GM18873 (cell line): Measurements from ENCODE around the gene PCSK4.
A peak's percentile ranks its signal among the peaks of the same experiment; 100 is the strongest.
"Not testable (repeated sequence)": the region's sequence is repeated elsewhere in the genome, so short reads cannot be mapped to it uniquely, and the experiment has no call there.

Source experiments
- ATAC-seq: cut with Tn5 transposase; IDR thresholded peaks from one replicate; pipeline ENCODE4 v1.9.1; 2021; ENCODE audit warnings: mild to moderate bottlenecking, moderate library complexity, moderate number of reproducible peaks; ENCODE audit not compliant: unreplicated experiment, low FRiP score

PCSK4 gene

DNA sequence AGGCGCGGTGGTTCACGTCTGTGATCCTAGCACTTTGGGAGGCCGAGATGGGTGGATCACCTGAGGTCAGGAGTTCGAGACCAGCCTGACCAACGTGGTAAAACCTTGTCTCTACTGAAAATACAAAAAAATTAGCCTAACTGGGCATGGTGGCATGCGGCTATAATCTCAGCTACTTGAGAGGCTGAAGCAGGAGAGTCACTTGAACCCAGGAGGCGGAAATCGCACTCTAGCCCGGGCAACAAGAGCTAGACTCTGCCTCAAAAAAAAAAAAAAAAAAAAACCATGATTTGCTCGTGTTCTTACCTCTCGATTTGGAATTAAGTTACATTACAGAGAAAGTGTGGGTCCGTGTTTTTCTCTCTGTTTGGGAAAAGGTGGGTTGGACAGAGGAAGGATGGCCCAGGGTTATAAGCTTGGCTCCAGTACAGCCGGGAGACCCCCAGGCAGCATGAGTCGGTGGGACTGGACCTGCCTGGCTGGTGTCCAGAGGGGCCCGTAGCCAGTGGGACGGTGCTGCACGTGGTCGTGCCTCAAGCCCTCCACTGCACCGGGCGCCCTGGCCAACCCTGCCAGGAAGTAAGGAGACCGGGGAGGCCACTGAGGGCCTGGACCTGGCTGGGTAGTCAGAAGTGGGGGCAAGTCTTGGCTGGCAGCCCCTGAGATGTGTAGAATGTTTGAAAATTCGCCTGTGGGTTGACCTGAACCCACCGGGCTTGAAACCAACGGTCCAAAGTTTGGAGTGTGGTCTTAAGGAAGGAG lies 48.3 kb downstream of the PCSK4 start:
- ATAC-seq = no peak

DNA sequence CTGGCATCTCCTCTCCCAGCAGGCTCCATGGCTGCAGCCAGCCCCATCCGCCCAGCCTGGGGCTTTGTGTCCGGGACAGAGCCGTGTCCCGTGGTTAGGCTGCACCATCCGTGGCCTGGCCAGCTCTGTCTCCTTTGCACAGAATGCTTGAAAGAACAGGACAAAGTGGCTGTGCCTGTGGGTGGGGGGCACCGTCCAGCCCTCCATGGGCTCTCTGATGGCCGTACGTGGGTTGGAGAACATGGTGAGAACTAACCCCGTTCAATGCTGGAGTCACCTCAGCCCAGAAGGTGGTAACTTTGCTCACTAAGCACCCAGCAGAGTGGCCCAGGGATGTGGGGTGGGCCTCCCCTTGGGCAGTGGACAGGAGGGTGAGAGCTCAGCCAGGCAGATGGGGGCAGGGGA lies 49.1 kb downstream of the PCSK4 start:
- ATAC-seq = no peak

DNA sequence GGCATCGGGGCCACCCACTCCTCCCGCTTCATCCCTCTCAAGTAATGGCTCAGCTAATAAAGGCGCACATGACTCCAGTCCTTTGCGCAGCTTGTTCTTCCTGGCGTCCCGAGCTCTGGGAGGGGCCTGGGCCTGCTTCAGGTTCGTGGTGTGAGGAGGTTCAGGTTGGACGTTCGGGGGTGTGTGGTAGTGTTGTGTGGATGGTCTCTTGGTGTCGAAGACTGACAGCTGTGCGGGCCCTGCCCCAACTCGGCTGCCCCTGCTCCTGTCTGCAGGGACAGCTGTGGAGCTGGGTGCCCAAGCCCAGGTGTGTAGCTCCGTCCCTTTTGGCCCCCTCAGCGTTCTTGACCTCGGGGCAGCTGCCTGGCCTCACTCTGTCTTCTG lies 49.7 kb downstream of the PCSK4 start:
- ATAC-seq = no peak

DNA sequence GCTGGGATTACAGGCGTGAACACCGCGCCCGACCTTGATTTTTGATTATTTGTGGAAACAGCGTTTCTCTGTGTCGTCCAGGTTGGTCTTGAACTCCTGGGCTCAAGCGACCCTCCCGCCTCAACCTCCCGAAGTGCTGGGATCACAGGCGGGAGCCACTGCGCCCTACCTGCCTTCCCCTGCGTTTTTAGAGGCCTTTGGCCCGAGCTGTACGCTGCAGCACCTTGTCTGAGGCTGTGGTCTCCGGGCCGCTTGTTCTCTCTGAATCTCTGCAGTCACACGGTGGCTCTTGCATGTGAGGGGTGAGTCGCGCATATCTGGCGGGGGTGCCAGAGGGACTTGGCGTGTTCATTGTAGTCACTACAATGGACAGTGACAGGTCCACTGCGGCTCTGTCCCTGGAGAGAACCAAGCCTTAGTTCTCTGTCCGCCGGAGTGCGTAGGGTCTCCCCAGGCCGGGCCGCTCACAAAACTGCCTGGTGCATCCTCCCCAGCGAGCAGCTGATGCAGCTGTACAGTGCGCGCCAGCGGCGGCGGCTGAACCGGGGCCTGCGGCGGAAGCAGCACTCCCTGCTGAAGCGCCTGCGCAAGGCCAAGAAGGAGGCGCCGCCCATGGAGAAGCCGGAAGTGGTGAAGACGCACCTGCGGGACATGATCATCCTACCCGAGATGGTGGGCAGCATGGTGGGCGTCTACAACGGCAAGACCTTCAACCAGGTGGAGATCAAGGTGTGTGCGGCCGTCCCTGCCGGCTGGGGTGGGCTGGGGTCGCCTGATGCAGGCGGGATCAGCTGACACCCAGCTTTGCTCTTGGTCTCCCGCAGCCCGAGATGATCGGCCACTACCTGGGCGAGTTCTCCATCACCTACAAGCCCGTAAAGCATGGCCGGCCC lies 50.4 kb downstream of the PCSK4 start:
- ATAC-seq = not testable (repeated sequence)

DNA sequence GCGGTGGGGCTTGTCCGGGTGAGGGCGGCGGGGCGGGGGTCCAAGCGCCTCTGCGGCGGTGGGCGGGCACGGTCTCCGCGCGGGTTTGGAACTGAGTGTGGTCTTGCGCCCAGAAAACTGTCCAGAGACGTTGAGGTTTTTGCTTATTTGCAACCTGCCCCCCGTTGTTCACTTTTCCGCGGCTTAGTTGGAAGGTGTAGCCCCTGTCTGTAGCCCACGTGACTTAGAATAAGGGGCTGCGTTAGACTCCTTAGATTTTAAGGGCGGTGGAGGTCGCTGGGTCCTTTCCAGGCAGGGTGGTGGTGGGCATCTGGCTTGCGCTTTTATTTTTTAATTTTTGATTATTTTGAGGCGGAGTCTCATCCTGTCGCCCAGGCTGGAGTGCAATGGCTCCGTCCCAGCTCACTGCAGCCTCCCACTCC lies 51.2 kb downstream of the PCSK4 start:
- no peak for ATAC-seq

DNA sequence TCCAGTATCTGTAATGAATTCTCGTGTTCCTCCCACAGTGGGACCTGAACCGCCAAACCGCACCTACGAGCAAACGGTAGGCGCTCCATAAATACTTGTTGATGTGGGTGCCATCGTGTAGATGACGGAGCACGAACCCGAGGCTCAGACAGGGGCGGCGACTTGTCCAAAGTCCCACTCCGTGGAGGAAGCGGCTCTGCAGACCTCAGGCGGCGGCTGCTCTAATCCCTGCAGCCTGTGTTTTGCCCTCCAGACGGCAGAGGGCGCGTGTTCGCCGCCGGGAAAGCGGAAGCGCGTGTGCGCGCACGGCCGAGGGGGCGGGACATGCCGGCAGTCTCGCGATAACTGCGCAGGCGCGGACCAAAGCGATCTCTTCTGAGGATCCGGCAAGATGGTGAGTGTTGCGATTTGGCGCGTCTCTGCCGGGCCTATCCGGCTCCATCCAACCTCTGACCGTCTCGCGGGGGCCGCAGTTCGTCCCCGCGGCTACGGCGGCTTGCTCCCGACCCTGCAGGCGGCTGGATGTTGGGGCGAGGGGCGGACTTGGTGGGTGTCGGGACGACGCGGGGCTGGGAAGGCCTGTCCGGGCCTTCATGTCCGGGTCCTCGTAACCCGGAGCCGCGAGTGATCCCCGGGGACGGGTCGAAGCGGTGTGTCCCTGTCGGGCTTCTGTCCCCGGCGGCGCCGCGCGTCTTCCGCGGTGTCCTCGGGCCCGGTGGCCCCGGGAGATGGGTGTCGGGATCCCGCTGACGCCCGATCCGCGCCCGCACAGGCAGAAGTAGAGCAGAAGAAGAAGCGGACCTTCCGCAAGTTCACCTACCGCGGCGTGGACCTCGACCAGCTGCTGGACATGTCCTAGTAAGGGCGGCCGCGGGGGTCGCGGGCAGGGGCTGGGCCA lies 51.9 kb downstream of the PCSK4 start, which contains the start of gene RPS15:
Gene RPS15, plus strand, starts transcription at position 362 of the 898 bp plus-strand sequence. Its CDS starts 30 bp downstream, at position 392.
- peak; percentile 65 for ATAC-seq

DNA sequence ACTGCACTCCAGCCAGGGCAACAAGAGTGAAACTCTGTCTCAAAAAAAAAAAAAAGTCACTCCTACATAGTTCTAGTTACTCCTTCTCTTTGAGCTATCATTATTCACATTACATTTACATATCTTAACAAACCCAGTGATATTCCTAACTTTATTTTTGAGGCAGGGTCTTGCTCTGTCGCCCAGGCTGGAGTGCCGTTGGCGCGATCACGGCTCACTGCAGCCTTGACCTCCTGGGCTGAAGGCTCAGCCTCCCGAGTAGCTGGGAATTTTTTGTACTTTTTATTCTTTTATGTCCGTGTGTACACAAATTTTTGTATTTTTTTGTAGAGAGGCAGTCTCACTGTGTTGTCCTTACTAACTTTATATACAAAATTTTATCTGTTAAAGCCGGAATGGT lies 52.5 kb downstream of the PCSK4 start:
- no peak for ATAC-seq

DNA sequence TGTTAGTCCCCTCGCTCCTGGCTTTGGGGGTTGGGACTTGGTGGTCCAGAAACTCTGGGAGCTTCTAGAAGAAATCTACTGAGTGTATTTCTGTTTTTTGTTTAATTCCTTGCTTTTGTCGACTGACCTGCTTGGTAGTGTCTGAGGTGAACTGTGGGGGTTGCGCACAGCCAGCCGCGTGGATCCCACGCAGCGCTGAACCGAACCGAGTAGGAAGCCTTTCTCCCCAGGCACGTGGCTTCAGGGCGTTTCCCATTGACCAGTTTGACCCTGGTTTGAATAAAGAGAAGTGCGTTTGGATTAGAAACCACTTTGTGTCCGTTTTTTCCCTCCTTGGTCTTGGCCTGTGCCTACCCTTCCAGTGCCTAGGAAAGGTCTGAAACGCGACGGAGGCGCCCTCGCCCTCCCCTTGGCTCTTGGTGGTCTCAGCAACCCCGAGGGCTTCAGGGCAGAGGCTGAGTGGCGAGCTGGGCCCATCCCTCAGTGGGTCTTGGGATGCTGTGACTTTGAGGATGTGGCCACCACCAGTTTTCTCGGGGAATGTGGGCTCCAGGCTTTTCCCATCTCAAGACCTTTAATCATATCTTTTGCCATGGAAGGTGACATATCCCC lies 54.7 kb downstream of the PCSK4 start:
- ATAC-seq = no peak

DNA sequence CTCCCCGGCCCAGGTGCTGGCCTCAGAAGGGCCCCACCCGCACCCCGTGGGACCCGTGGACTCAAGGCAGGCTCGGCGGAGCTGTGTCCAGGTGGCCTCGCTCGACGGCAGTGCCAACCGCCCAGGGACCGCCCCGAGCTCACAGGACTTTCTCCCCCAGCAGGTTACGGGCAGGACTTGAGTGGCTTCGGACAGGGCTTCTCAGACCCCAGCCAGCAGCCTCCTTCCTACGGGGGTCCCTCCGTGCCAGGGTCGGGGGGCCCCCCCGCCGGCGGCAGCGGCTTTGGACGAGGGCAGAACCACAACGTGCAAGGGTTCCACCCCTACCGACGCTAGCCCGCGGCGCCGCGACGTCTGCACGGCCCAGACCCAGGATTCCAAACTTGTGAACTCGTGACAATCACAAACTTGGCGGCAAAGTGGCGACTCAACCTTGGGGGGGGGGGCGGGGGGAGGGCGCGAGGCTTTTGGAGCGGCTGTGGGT lies 55.5 kb downstream of the PCSK4 start:
- no peak for ATAC-seq

DNA sequence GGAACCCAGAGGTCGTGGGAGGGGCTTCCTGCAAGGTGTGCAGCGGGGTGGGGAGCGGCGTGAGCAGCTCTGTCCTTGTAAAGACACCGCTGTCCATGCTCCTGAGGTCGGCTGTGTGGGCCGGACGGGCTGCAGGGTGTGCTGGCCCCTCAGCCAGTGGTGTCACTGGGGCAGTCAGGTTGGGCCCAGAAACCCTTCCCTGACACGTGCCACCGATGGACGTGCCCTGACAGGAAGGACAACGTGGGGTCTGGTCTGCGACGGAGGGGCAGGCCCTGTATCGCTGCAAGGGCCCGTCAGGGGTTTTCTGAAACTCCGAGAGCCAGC lies 56.1 kb downstream of the PCSK4 start:
- ATAC-seq = no peak

DNA sequence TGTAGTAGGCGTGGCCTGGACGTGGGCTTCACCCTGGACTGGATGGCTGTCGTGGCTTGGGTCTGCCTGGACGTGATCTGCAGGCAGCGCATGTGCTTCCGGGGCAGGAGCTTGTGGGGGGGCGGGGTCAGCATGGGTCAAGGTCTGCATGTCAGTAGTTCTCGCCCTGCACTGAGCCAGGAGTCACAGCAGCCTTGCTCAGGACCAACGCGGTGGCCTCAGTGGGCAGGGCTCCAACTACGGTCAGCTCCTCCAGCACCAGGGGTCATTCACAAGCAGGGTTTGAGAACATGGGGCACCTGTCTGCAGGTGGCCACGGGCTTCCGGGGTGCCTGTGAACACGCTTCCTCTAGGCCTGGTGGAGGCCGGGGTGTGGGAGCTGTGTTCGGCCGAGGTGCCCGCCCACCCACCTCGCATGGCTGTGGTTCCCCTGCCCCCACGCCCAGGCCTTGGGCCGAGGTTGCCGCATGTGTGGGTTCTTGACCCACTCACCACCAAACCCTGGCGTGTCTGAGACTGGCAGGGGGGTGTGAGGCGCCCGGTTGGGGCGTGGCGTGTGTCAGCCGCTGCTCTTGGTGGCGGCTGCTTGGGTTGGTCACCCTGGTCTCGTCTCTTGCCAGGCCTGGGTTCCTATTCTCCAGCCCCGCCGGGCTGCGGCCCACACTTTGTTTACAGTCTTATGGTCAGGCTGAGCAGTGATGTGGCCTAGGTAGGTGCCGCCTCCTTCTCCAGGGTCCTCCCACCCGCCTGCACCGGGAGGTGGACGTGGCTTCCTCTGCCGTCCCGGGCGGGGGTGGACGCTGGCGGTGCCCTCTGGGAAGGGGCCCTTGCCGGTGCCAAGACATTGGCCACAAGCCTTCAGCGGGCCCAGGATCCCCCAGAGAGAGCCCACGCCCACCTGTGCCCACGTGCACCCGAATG lies 56.8 kb downstream of the PCSK4 start:
- ATAC-seq = no peak

DNA sequence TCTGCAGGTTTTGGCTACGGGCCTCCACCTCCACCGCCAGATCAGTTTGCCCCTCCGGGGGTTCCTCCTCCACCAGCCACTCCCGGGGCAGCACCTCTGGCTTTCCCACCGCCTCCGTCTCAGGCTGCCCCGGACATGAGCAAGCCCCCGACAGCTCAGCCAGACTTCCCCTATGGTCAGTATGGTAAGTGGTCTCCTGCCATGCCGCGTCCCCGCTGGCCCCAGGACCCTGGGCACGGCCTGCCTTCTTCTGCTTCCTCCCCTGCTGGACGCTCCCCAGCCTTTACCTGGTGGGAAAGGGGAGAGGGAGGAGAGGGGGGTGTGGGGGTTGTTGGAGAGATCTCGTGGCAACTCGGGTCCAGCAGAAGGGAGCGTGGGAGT lies 57.7 kb downstream of the PCSK4 start:
- ATAC-seq = no peak

DNA sequence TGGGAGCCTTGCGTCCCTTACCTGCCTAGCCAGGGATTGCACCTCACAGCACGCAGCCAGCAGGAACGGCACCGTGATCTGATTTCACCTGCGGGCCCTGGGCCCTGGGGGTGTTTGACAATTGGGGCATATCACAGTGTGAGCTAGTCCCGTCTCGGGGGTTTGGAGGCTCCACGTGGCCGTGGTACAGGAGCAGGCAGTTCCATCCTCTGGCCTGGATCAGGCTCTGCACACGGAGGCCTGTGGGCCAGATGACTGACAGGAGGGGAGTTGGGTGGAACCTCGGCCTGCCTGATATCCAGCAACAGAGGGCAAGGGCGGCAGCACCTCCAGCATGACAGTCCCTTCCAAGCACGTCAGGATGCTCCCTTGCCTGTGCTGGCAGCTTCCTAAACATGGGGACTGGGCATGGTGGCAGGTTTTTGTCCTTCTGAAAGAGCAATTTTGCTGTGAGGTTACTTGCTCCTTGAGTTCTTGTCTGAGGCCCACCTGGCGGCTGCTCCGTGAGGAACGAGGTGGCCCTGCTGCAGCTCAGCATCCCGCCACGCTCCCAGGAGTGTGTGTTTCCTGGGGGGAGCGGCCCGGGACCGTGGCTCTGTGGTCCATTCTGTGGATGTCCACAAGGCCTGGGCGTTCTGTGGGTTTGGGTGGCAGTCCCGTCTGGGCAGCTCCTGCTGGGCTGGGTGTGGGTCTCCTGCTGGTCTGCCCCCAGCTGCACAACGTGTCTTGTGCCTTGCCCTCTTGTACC lies 58.2 kb downstream of the PCSK4 start:
- no peak for ATAC-seq
